ENCODE measurements around the gene SERPING1.

DNA sequence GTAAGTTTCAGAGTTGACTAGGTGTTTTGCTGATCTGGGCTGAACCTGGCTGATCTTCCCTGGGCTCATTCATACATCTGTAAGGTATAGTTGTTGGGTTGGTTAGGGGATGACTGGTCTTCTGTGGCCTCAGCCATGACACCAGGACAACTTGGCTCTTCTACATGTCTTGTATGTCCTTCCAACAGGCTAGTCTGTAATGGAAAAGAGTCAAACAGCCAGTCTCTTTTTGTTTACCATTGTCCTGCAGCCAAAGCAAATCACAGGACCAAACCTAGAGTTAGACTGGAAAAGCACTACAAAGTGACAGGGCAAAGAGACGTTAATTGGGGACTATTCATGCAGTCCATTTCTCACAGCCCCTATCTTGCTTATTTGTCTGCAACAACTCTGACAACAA is 17.8 kb downstream of the SERPING1 start:
- TF ChIP-seq, protein P1, sequence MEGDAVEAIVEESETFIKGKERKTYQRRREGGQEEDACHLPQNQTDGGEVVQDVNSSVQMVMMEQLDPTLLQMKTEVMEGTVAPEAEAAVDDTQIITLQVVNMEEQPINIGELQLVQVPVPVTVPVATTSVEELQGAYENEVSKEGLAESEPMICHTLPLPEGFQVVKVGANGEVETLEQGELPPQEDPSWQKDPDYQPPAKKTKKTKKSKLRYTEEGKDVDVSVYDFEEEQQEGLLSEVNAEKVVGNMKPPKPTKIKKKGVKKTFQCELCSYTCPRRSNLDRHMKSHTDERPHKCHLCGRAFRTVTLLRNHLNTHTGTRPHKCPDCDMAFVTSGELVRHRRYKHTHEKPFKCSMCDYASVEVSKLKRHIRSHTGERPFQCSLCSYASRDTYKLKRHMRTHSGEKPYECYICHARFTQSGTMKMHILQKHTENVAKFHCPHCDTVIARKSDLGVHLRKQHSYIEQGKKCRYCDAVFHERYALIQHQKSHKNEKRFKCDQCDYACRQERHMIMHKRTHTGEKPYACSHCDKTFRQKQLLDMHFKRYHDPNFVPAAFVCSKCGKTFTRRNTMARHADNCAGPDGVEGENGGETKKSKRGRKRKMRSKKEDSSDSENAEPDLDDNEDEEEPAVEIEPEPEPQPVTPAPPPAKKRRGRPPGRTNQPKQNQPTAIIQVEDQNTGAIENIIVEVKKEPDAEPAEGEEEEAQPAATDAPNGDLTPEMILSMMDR (IDR thresholded peaks at IDR 0.05; ENCODE audit: low read length), result no peak
- no peak for TF ChIP-seq EZH2 (IDR thresholded peaks at IDR 0.05; ENCODE audit: borderline replicate concordance, low read length)

Measured in OCI-LY1 (cell line).